ENCODE results near the gene SMYD3. TPM values are rescaled to one million over a fixed set of nuclear protein-coding genes. Genes with fewer than 3 reads are reported as not detected.

Gene SMYD3
- total RNA-seq, 1 donor, result 171 TPM

GRCh38 chr1:245860657-245861544, 646.2 kb downstream of the SMYD3 start:
- Histone ChIP-seq H3K36me3 (ENCODE audit: insufficient read depth, low read length) (peaks cover 10% of the 10 kb centered on the region), H3K4me1 (ENCODE audit: insufficient read depth, low read length) (peaks cover 54% of the 10 kb centered on the region), H4K20me1 (ENCODE audit: insufficient read depth, low read length) (no peaks in the 10 kb centered on the region), H2AFZ (ENCODE audit: low read length) (no peak overlapping the region), H3K27ac (ENCODE audit: low read depth, low read length) (peak overlapping the region; percentile 99), H3K79me2 (ENCODE audit: insufficient read depth, low read length) (no peaks in the 10 kb centered on the region), H3K27me3 (ENCODE audit: insufficient read depth, low read length) (no peaks in the 10 kb centered on the region), H3K9me3 (ENCODE audit: low read depth, low read length) (no peaks in the 10 kb centered on the region), H3K4me2 (ENCODE audit: insufficient read depth, low read length) (peak overlapping the region; percentile 36), H3K4me3 (ENCODE audit: insufficient read depth, low read length) (no peak overlapping the region)
- peak; percentile 69 for DNase-seq (ENCODE audit: insufficient read length, low spot score, missing footprints)
- TF ChIP-seq, protein P1, sequence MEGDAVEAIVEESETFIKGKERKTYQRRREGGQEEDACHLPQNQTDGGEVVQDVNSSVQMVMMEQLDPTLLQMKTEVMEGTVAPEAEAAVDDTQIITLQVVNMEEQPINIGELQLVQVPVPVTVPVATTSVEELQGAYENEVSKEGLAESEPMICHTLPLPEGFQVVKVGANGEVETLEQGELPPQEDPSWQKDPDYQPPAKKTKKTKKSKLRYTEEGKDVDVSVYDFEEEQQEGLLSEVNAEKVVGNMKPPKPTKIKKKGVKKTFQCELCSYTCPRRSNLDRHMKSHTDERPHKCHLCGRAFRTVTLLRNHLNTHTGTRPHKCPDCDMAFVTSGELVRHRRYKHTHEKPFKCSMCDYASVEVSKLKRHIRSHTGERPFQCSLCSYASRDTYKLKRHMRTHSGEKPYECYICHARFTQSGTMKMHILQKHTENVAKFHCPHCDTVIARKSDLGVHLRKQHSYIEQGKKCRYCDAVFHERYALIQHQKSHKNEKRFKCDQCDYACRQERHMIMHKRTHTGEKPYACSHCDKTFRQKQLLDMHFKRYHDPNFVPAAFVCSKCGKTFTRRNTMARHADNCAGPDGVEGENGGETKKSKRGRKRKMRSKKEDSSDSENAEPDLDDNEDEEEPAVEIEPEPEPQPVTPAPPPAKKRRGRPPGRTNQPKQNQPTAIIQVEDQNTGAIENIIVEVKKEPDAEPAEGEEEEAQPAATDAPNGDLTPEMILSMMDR (IDR thresholded peaks at IDR 0.05; ENCODE audit: extremely low read depth, low read depth, low read length), result no peak

- Histone ChIP-seq H3K9me3 (ENCODE audit: low read depth, low read length) (no peaks in the 10 kb centered on the region), H3K4me3 (ENCODE audit: insufficient read depth, low read length) (peak overlapping the region; percentile 23), H3K79me2 (ENCODE audit: insufficient read depth, low read length) (no peaks in the 10 kb centered on the region), H3K4me1 (ENCODE audit: insufficient read depth, low read length) (peaks cover 57% of the 10 kb centered on the region), H2AFZ (ENCODE audit: low read length) (no peak overlapping the region), H3K27me3 (ENCODE audit: insufficient read depth, low read length) (no peaks in the 10 kb centered on the region), H3K36me3 (ENCODE audit: insufficient read depth, low read length) (peaks cover 13% of the 10 kb centered on the region), H4K20me1 (ENCODE audit: insufficient read depth, low read length) (no peaks in the 10 kb centered on the region), H3K4me2 (ENCODE audit: insufficient read depth, low read length) (peak overlapping the region; percentile 36), H3K27ac (ENCODE audit: low read depth, low read length) (peak overlapping the region; percentile 99)
- DNase-seq (ENCODE audit: insufficient read length, low spot score, missing footprints), result peak; percentile 74
- TF ChIP-seq, protein P1 (IDR thresholded peaks at IDR 0.05; ENCODE audit: extremely low read depth, low read depth, low read length), result no peak
Measured at GRCh38 chr1:245859493-245860114, 647.5 kb downstream of the SMYD3 start.

GRCh38 chr1:245858722-245859492, 648.2 kb downstream of the SMYD3 start:
- DNase-seq (ENCODE audit: insufficient read length, low spot score, missing footprints), result peak; percentile 76
- H3K36me3 ChIP-seq (ENCODE audit: insufficient read depth, low read length), result peaks cover 15% of the 10 kb centered on the region
- TF ChIP-seq, protein P1 (IDR thresholded peaks at IDR 0.05; ENCODE audit: extremely low read depth, low read depth, low read length), result peak; percentile 52
- H3K4me2 ChIP-seq (ENCODE audit: insufficient read depth, low read length), result peak overlapping the region; percentile 36
- H3K4me1 ChIP-seq (ENCODE audit: insufficient read depth, low read length), result peaks cover 57% of the 10 kb centered on the region
- no peaks in the 10 kb centered on the region for H4K20me1 ChIP-seq (ENCODE audit: insufficient read depth, low read length)
- peak overlapping the region; percentile 99 for H3K27ac ChIP-seq (ENCODE audit: low read depth, low read length)
- no peaks in the 10 kb centered on the region for H3K9me3 ChIP-seq (ENCODE audit: low read depth, low read length)
- no peaks in the 10 kb centered on the region for H3K27me3 ChIP-seq (ENCODE audit: insufficient read depth, low read length)
- H3K4me3 ChIP-seq (ENCODE audit: insufficient read depth, low read length), result no peak overlapping the region
- H3K79me2 ChIP-seq (ENCODE audit: insufficient read depth, low read length), result no peaks in the 10 kb centered on the region
- no peak overlapping the region for H2AFZ ChIP-seq (ENCODE audit: low read length)
